ENCODE data around the gene SIGMAR1.
A peak's percentile ranks its signal among the peaks of the same experiment; 100 is the strongest.
"Not testable (repeated sequence)": the region's sequence is repeated elsewhere in the genome, so short reads cannot be mapped to it uniquely, and the experiment has no call there.

The SIGMAR1 gene

GRCh38 chr9:34654323-34655051, 16.9 kb upstream of the SIGMAR1 start:
- DNase-seq: no peak

GRCh38 chr9:34653151-34654072, 15.8 kb upstream of the SIGMAR1 start:
- DNase-seq: no peak

DNA sequence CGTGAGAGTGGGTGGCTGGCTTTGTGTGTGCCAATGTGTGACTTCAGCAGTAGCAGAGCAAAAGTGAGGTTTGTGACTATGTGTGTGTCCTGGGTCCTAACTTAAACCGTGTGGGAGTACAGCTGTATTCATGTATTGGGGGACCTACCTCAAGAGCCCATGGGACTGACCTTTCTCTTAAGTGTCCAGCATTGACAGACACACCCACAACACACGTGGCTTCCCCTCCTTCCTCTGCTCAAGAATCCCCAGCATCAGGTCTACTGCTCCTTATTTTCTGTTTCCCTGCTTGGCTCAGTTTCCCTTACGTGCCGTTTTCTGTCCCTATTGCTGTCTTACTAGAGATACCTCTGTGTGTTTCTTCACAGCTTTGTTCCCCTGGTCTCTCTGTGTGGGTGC, 15.0 kb upstream of the SIGMAR1 start:
- no peak for DNase-seq

- DNase-seq: peak; percentile 45
Observed at GRCh38 chr9:34651876-34652601, 14.5 kb upstream of the SIGMAR1 start, which contains the start of gene IL11RA. Gene IL11RA (plus strand): TSS chr9:34652185. CDS start chr9:34655218, 3,033 bp downstream.

- no peak for DNase-seq
Observed at GRCh38 chr9:34651321-34651720, 13.7 kb upstream of the SIGMAR1 start.

DNA sequence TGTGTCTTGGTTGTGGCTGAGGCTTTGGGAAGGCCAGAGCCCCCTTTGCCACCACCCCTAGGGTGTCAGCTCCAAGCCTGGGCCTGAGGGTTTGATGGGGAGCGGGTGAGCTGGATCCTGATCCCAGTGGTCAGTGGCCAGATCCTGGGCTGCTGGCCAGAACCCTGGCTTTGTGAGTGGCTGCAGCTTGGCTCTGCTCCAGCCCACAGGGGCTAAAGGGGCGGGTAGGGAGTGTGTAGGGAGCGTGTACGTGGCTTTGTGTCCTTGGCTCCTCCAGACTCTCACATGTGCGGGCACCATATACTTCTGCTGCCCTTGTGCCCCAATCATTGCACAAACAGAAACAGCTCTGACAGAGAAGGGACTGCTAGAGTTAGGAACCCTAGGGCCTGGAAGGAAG, 13.2 kb upstream of the SIGMAR1 start:
- DNase-seq: no peak

DNA sequence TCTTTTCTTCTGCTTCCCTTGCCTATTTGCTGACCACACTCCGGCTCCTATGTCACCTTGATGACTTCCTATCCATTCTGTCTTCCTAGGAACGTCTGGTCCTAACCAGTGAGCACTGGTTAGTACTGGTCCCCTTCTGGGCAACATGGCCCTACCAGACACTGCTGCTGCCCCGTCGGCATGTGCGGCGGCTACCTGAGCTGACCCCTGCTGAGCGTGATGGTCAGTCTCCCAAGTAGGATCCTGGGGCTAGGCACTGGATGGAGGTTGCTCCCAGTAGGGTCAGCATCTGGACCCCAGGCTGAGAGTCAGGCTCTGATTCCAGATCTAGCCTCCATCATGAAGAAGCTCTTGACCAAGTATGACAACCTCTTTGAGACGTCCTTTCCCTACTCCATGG, 11.1 kb upstream of the SIGMAR1 start:
- DNase-seq: no peak

DNA sequence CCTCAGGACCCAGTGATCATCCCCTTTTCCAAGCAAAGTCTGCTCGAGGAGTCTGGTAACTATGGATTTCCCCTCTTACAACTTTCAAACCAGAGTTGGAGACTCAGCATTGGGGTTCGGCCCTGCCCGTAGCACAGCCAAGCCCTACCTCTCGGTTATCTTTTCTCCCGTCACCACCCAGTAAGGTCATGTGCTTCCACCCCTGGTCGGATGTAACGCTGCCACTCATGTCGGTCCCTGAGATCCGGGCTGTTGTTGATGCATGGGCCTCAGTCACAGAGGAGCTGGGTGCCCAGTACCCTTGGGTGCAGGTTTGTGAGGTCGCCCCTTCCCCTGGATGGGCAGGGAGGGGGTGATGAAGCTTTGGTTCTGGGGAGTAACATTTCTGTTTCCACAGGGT, 10.1 kb upstream of the SIGMAR1 start:
- no peak for DNase-seq

GRCh38 chr9:34647084-34647403, 9.5 kb upstream of the SIGMAR1 start:
- no peak for DNase-seq

GRCh38 chr9:34646211-34647083, 8.9 kb upstream of the SIGMAR1 start, which contains the start of gene GALT:
Gene GALT (plus strand): TSS chr9:34646675. CDS start chr9:34646705, 30 bp downstream.
- peak; percentile 80 for DNase-seq

- no peak for DNase-seq
Observed at GRCh38 chr9:34644766-34645314, 7.3 kb upstream of the SIGMAR1 start.

DNA sequence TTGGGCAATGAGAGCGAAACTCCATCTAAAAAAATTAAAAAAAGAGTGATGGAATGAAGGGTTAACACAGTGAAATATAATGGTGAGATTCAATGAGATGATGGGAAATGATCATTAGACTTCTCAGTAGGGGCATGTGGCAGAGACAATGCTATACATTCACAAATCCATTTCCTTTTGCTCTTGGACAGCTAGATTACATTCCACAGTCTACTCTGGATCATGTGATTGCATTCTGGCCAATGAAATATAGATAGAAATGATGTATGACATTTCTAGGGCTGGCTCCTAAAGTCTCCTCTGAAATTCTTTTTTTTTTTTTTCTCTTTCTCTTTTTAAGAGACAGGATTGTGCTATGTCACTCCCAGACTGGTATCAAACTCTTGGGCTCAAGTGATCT, 5.1 kb upstream of the SIGMAR1 start:
- no peak for DNase-seq

GRCh38 chr9:34639322-34639721, 1.7 kb upstream of the SIGMAR1 start:
- DNase-seq: not testable (repeated sequence)

GRCh38 chr9:34638138-34638445, 505 bp upstream of the SIGMAR1 start:
- no peak for DNase-seq

- no peak for DNase-seq
Observed at GRCh38 chr9:34636791-34637355, 714 bp downstream of the SIGMAR1 start.

GRCh38 chr9:34635556-34635955, 2.0 kb downstream of the SIGMAR1 start:
- DNase-seq: no peak

- DNase-seq: no peak
Observed at GRCh38 chr9:34634551-34635248, 2.9 kb downstream of the SIGMAR1 start.

DNA sequence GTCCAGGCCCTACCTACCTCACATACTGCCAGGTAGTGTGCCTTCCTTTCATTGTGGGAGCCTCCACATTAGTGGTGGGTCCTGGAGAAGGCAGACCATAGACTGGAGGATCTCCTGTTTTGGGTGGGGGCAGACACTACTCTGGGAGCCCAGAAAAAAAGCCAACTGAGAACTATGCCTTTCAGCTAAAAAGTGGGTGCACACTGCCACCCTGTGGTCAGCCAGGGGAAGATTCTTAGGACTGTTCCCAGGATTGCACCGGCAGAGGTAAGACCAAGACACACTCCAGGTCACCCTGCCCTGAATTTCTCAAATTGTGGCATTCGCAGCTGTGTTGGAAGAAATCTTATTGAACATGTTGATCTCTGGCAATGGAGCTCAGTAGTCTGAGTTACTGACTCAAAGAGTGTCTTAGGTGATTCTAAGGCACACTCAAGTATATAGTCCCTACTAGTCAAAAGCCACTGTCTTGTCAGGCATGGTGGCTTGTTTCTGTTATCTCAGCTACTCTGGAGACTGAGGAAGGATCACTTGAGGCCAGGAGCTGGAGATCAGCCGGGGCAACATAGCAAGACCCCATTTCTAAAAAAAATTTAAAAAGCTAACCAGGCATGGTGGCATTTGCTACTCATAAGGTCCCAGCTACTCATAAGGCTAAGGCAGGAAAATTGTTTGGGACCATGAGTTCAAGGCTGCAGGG, 3.6 kb downstream of the SIGMAR1 start:
- peak; percentile 12 for DNase-seq

GRCh38 chr9:34633166-34633565, 4.4 kb downstream of the SIGMAR1 start:
- no peak for DNase-seq

DNA sequence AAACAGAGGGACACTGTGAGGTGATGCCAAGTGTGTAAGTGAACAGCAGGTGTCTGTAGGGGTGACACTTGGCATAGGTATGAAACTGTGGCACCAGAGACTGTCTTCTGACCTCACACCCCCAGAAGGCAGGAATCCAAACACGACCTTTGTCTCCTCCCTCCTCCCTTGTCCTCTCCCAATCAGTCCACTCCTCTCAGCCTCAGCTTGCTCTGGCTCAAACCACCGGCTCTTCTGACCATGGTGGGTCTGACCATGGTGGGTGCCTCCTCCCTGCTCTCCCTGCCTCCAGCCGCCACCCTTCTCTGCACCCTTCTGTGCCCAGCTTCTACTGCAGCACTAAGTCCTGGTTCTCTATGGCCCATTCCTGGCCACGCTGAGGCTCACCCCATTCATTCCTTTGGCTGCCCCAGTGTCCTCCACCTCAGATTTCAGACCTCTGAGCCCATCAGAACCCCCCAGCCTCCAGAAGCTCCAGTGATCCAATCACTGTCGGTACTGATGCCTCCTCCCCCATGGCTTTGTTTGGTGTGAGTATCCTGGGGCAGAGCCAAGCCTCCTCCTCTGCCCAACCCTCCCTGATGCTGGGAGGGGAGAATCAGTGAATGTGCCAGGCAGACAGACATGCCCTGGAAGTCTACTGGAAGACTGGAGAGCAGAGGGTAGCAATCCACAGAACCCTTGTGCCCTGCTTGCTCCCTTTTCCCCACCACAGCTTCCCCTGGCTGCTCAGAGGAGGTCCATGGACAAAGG, 7.0 kb downstream of the SIGMAR1 start:
- DNase-seq: no peak
